PFSK-1 (cell line): Measurements from ENCODE around the gene FYB2.

Experiments
- POLR2AphosphoS5 ChIP-seq: IDR thresholded peaks from 2 replicates; pipeline ENCODE4 v1.6.1; 2012; ENCODE audit warnings: low read depth, mild to moderate bottlenecking, control low read depth, low read length, moderate library complexity
- SIN3A ChIP-seq: IDR thresholded peaks from 2 replicates; pipeline ENCODE4 v1.6.1; 2012; ENCODE audit warnings: mild to moderate bottlenecking, low read length, moderate library complexity, borderline replicate concordance; ENCODE audit not compliant: insufficient read depth
- TAF1 ChIP-seq: IDR thresholded peaks from 2 replicates; pipeline ENCODE4 v1.6.1; 2012; ENCODE audit warnings: low read length, control low read depth, borderline replicate concordance; ENCODE audit not compliant: insufficient read depth

GRCh38 chr1:56806804-56807203 lies 12.4 kb downstream of the FYB2 start:
- no peak for TF ChIP-seq POLR2AphosphoS5
- no peak for TF ChIP-seq SIN3A
- no peak for TF ChIP-seq TAF1
